ENCODE results near the gene BTRC.

BTRC gene

GRCh38 chr10:101493782-101494281 lies 139.9 kb downstream of the BTRC start:
- TF ChIP-seq POU6F1 (CRISPR knock-in tag; IDR thresholded peaks at IDR 0.05; ENCODE audit: borderline replicate concordance, low read depth): no peak
- no peak for ATAC-seq

DNA sequence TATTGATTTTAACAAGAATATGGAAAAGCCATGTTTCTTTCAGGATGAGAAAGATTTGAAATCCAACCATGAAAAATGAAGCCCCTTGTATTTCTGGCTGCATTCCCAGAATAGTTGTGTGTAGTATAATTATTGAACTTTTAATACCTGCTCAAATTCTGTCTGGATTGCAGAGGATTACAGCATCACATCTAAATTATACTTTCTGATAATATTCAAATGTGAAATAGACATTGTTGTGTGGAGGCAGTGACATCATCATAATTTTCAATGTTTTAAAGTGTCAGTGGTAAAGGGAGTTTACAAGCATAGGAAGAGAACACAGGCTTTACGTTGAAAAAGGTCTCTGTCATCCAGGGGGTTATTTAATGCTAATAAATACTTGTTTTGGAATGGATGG lies 140.7 kb downstream of the BTRC start:
- TF ChIP-seq BACH2 (CRISPR knock-in tag; IDR thresholded peaks at IDR 0.05; ENCODE audit: borderline replicate concordance) (no peak), ESRRG (CRISPR knock-in tag; IDR thresholded peaks at IDR 0.05) (no peak), ZNF565 (CRISPR knock-in tag; conservative IDR thresholded peaks at IDR 0.05; ENCODE audit: low read depth) (no peak), ARNTL (CRISPR knock-in tag; IDR thresholded peaks at IDR 0.05; ENCODE audit: borderline replicate concordance, low read depth) (no peak), TSHZ2 (CRISPR knock-in tag; IDR thresholded peaks at IDR 0.05) (no peak)
- ATAC-seq: no peak

- ATAC-seq: peak; percentile 93
- TF ChIP-seq, protein P1, sequence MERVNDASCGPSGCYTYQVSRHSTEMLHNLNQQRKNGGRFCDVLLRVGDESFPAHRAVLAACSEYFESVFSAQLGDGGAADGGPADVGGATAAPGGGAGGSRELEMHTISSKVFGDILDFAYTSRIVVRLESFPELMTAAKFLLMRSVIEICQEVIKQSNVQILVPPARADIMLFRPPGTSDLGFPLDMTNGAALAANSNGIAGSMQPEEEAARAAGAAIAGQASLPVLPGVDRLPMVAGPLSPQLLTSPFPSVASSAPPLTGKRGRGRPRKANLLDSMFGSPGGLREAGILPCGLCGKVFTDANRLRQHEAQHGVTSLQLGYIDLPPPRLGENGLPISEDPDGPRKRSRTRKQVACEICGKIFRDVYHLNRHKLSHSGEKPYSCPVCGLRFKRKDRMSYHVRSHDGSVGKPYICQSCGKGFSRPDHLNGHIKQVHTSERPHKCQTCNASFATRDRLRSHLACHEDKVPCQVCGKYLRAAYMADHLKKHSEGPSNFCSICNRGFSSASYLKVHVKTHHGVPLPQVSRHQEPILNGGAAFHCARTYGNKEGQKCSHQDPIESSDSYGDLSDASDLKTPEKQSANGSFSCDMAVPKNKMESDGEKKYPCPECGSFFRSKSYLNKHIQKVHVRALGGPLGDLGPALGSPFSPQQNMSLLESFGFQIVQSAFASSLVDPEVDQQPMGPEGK (CRISPR knock-in tag; IDR thresholded peaks at IDR 0.05; ENCODE audit: borderline replicate concordance): no peak
- TF ChIP-seq ESRRG (CRISPR knock-in tag; IDR thresholded peaks at IDR 0.05): no peak
- no peak for TF ChIP-seq ISL1 (CRISPR knock-in tag; IDR thresholded peaks at IDR 0.05)
- TF ChIP-seq TOX (CRISPR knock-in tag; IDR thresholded peaks at IDR 0.05; ENCODE audit: borderline replicate concordance): no peak
- no peak for TF ChIP-seq CSDC2 (CRISPR knock-in tag; IDR thresholded peaks at IDR 0.05)
- no peak for TF ChIP-seq RARB (CRISPR knock-in tag; IDR thresholded peaks at IDR 0.05)
- TF ChIP-seq ZC3H10 (CRISPR knock-in tag; IDR thresholded peaks at IDR 0.05): no peak
- no peak for TF ChIP-seq SNAI2 (CRISPR knock-in tag; IDR thresholded peaks at IDR 0.05)
- TF ChIP-seq GLIS3 (CRISPR knock-in tag; IDR thresholded peaks at IDR 0.05): no peak
- TF ChIP-seq PPARA (CRISPR knock-in tag; IDR thresholded peaks at IDR 0.05; ENCODE audit: borderline replicate concordance): no peak
- TF ChIP-seq, protein P2, sequence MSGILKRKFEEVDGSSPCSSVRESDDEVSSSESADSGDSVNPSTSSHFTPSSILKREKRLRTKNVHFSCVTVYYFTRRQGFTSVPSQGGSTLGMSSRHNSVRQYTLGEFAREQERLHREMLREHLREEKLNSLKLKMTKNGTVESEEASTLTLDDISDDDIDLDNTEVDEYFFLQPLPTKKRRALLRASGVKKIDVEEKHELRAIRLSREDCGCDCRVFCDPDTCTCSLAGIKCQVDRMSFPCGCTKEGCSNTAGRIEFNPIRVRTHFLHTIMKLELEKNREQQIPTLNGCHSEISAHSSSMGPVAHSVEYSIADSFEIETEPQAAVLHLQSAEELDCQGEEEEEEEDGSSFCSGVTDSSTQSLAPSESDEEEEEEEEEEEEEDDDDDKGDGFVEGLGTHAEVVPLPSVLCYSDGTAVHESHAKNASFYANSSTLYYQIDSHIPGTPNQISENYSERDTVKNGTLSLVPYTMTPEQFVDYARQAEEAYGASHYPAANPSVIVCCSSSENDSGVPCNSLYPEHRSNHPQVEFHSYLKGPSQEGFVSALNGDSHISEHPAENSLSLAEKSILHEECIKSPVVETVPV (CRISPR knock-in tag; IDR thresholded peaks at IDR 0.05): no peak
- no peak for TF ChIP-seq ZFP3 (CRISPR knock-in tag; IDR thresholded peaks at IDR 0.05)
- TF ChIP-seq OSR1 (CRISPR knock-in tag; IDR thresholded peaks at IDR 0.05): no peak
- TF ChIP-seq BACH2 (CRISPR knock-in tag; IDR thresholded peaks at IDR 0.05; ENCODE audit: borderline replicate concordance): no peak
- no peak for TF ChIP-seq CREB5 (CRISPR knock-in tag; IDR thresholded peaks at IDR 0.05; ENCODE audit: low read depth)
- TF ChIP-seq ZNF565 (CRISPR knock-in tag; conservative IDR thresholded peaks at IDR 0.05; ENCODE audit: low read depth): no peak
- TF ChIP-seq ARNTL (CRISPR knock-in tag; IDR thresholded peaks at IDR 0.05; ENCODE audit: borderline replicate concordance, low read depth): no peak
- TF ChIP-seq ZFP30 (CRISPR knock-in tag; IDR thresholded peaks at IDR 0.05): no peak
- no peak for TF ChIP-seq POU6F1 (CRISPR knock-in tag; IDR thresholded peaks at IDR 0.05; ENCODE audit: borderline replicate concordance, low read depth)
- TF ChIP-seq TSHZ2 (CRISPR knock-in tag; IDR thresholded peaks at IDR 0.05): no peak
Observed at GRCh38 chr10:101495324-101495925, 141.5 kb downstream of the BTRC start.
